Activated T-helper 17 cell treated with anti-CD3 and anti-CD28 coated beads, Interleukin-2, amount 50 U/mL, for 72 hours (primary cell): ENCODE results near the gene ATP2B2. TPM values are rescaled to one million over a fixed set of nuclear protein-coding genes. Genes with fewer than 3 reads are reported as not detected.
"Not testable (repeated sequence)": the region's sequence is repeated elsewhere in the genome, so short reads cannot be mapped to it uniquely, and the experiment has no call there.

Experiments
- ATAC-seq: fragments of 150-1000 bp; cut with Tn5 transposase; replicated peaks from 2 replicates; pipeline ENCODE4 v1.10.0; 2021; ENCODE audit warnings: mild to moderate bottlenecking, moderate library complexity
- H3K27ac Mint-ChIP-seq: one replicate; pipeline ENCODE4 v1.8.0; 2022; ENCODE audit warnings: mixed read lengths
- H3K27me3 Mint-ChIP-seq: one replicate; pipeline ENCODE4 v1.8.0; 2022; ENCODE audit warnings: mixed read lengths
- H3K36me3 Mint-ChIP-seq: one replicate; pipeline ENCODE4 v1.8.0; 2022; ENCODE audit warnings: low read depth, mild to moderate bottlenecking, mixed read lengths
- H3K4me1 Mint-ChIP-seq: one replicate; pipeline ENCODE4 v1.8.0; 2022; ENCODE audit warnings: mixed read lengths
- H3K4me3 Mint-ChIP-seq: one replicate; pipeline ENCODE4 v1.8.0; 2022; ENCODE audit warnings: mild to moderate bottlenecking, mixed read lengths
- H3K9me3 Mint-ChIP-seq: one replicate; pipeline ENCODE4 v1.8.0; 2022; ENCODE audit warnings: mixed read lengths
- total RNA-seq, 2 donors: library from RNA; stranded (reverse); gene quantifications; one replicate each; pipeline ENCODE4 v1.2.3, GENCODE V29; 2022

ATP2B2 gene
- total RNA-seq, 2 donors from 2014 or later, result not detected

DNA sequence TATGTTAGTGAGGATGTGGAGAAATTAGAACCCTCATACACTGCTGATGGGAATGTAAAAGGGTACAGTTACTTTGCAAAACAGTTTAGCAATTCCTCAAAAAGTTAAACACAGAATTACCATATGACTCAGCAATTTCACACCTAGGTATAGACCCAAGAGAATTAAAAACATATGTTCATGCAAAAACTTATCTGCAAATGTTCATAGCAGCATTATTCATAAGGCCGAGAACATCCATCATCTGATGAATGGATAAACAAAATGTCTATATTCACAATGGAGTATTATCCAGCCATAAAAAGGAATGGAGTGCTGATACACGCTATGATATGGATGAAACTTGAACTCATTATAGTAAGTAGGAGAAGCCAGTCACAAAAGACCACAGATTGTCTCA lies 194.8 kb downstream of the ATP2B2 start:
- Mint-ChIP-seq H3K9me3 (no peaks in the 10 kb centered on the region), H3K4me1 (peaks cover 5% of the 10 kb centered on the region), H3K27me3 (no peaks in the 10 kb centered on the region), H3K27ac (peak overlapping the region; percentile 66), H3K4me3 (no peak overlapping the region), H3K36me3 (peaks cover 99% of the 10 kb centered on the region)
- ATAC-seq, result no peak

- Mint-ChIP-seq H3K9me3 (no peaks in the 10 kb centered on the region), H3K27ac (peak overlapping the region; percentile 66), H3K4me1 (peaks cover 5% of the 10 kb centered on the region), H3K36me3 (peaks cover 99% of the 10 kb centered on the region), H3K4me3 (no peak overlapping the region), H3K27me3 (no peaks in the 10 kb centered on the region)
- no peak for ATAC-seq
Observed at GRCh38 chr3:10309736-10310135, 195.7 kb downstream of the ATP2B2 start.

DNA sequence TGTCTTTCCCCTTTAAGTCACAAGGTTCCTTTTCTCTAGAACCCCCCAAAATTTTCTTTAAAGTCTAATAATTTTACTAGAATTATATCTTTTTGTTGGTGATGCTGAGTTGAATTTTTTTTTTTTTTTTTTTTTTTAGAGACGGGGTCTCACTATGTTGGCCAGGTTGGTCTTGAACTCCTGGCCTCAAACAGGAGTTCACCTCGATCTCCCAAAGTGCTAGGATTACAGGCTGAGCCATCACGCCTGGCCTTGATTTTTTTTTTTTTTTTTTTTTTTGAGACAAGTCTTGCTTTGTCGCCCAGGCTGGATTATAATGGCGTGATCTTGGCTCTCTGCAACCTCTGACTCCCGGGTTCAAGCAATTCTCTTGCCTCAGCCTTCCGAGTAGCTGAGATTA lies 196.7 kb downstream of the ATP2B2 start:
- Mint-ChIP-seq H3K27me3 (no peaks in the 10 kb centered on the region), H3K4me3 (no peak overlapping the region), H3K27ac (no peak overlapping the region), H3K9me3 (no peaks in the 10 kb centered on the region), H3K36me3 (peaks cover 99% of the 10 kb centered on the region), H3K4me1 (peaks cover 5% of the 10 kb centered on the region)
- no peak for ATAC-seq

DNA sequence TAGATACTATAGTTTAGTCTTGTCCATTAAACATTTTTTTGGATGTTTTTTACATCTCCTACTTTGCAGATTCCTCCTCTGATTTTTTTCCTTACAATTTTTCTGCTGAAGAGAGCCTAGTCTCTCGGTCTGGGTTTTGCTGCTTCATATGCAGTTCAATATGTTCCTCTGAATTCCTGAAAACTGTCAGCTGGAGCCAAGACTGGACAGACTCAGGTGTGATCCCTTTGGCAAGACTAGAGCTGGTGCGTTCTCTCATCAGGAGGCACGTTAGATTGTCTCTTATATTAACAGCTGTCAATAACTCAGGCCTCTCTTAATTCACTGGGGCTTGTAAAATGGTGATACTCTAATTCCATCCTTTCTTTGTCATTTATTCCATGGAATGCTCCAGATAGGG lies 199.2 kb downstream of the ATP2B2 start:
- peaks cover 99% of the 10 kb centered on the region for H3K36me3 Mint-ChIP-seq

DNA sequence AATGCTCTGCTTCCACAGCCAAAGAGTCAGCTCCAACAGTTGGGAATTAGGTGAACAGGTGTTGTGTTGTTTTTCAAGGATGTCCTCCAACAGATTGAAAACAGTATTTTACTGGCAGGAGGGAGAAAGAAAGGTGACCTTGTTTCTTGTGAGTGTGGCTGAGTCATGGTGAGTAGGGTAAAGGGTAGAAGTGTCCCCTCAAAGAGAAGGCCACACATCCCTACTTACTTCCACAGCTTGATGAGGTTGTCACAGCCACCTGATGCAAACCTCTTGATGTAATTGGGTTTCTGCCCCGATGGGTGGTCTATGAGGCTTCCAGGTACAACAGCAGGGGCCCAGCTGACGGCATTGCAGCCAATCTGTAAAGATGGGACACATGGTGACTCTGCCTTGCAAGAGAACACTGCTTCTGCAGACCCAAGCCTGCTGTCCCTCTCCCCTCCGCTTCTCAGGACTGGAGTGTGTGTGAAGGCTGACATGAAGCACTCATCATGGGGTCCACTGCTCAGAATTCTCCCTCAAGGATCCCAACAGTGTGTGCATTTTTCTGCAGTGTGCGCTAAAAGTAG lies 200.0 kb downstream of the ATP2B2 start:
- peak overlapping the region; percentile 81 for H3K27ac Mint-ChIP-seq
- ATAC-seq, result no peak
- H3K4me3 Mint-ChIP-seq, result no peak overlapping the region
- no peaks in the 10 kb centered on the region for H3K27me3 Mint-ChIP-seq
- no peaks in the 10 kb centered on the region for H3K9me3 Mint-ChIP-seq
- H3K4me1 Mint-ChIP-seq, result peaks cover 5% of the 10 kb centered on the region
- peaks cover 99% of the 10 kb centered on the region for H3K36me3 Mint-ChIP-seq

More for the DNA sequence above, 199.2 kb downstream of the ATP2B2 start:
- Mint-ChIP-seq H3K4me3 (no peak overlapping the region), H3K4me1 (peaks cover 5% of the 10 kb centered on the region), H3K27ac (peak overlapping the region; percentile 81), H3K9me3 (no peaks in the 10 kb centered on the region), H3K27me3 (no peaks in the 10 kb centered on the region)
- no peak for ATAC-seq

DNA sequence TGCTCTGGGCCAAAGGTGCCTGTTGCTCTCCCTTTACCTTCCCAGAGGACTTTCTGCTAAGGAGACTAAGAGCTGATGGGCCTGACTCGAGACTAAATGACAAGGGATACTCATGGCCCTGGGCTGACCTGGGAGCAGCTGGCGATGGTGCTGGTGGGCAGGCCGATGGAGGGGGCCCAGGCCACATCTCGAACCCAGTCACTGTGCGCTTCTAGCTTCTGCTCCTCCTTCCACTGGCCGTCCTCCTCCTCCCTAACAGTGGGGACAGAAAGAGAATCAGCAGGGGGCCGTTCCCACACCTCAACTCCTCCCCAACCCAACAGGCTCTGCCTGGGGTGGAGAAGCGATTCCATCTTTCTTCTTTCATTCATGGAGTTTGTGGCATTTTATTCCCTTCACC lies 200.5 kb downstream of the ATP2B2 start:
- no peak for ATAC-seq
- Mint-ChIP-seq H3K4me1 (peaks cover 5% of the 10 kb centered on the region), H3K27ac (no peak overlapping the region), H3K4me3 (no peak overlapping the region), H3K36me3 (peaks cover 99% of the 10 kb centered on the region), H3K9me3 (no peaks in the 10 kb centered on the region), H3K27me3 (no peaks in the 10 kb centered on the region)

- no peaks in the 10 kb centered on the region for H3K9me3 Mint-ChIP-seq
- H3K36me3 Mint-ChIP-seq, result peaks cover 99% of the 10 kb centered on the region
- ATAC-seq, result no peak
- H3K27ac Mint-ChIP-seq, result no peak overlapping the region
- peaks cover 16% of the 10 kb centered on the region for H3K4me1 Mint-ChIP-seq
- H3K27me3 Mint-ChIP-seq, result no peaks in the 10 kb centered on the region
- H3K4me3 Mint-ChIP-seq, result no peak overlapping the region
Observed at GRCh38 chr3:10303785-10304184, 201.6 kb downstream of the ATP2B2 start.

DNA sequence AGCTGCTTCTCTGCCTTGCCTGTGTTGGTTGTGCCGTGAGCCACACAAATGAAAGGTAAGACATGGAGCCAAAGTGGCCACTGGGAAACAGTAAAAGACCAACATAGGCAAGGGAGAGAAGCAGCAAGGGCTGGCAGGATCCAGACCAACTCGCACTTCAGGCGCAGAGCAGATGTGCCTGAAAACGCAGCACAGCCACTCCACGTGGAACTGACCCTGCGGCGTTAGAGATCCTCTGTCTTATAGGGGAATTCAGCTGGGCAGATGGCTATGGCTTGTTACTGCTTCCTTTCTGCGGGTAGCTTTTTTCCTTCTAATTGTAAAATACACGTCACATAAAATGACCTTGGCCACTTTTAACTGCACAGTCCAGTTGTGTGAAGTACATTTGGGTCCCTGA lies 202.3 kb downstream of the ATP2B2 start:
- H3K4me1 Mint-ChIP-seq, result peaks cover 16% of the 10 kb centered on the region
- no peak for ATAC-seq
- no peak overlapping the region for H3K27ac Mint-ChIP-seq
- H3K36me3 Mint-ChIP-seq, result peaks cover 97% of the 10 kb centered on the region
- no peaks in the 10 kb centered on the region for H3K9me3 Mint-ChIP-seq
- H3K27me3 Mint-ChIP-seq, result no peaks in the 10 kb centered on the region
- H3K4me3 Mint-ChIP-seq, result no peak overlapping the region

- no peaks in the 10 kb centered on the region for H3K9me3 Mint-ChIP-seq
- H3K27me3 Mint-ChIP-seq, result no peaks in the 10 kb centered on the region
- peaks cover 89% of the 10 kb centered on the region for H3K36me3 Mint-ChIP-seq
- H3K4me3 Mint-ChIP-seq, result no peak overlapping the region
- H3K27ac Mint-ChIP-seq, result peak overlapping the region; percentile 83
- H3K4me1 Mint-ChIP-seq, result peaks cover 10% of the 10 kb centered on the region
- ATAC-seq, result peak; percentile 6
Observed at GRCh38 chr3:10300087-10300486, 205.3 kb downstream of the ATP2B2 start.

DNA sequence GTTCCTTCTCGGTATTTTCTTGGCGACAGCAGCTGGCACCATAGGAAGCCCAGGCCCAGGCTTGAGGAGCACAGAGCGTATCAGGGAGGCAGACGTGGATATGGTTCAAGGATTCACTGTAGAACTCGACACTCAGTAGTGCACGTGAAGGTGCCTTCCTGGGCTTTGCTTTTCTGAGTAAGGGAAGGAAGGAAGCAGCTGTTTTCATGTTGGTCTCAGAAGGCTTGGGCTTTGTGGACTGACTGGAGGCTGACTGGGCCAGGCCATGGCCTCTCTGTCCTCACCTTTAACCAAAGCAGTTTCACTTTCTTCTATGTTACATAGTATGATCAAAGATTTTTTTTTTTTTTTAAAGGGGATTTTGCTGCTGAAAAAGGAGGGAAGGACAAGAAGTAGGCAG lies 205.7 kb downstream of the ATP2B2 start:
- ATAC-seq, result peak; percentile 56
- no peak overlapping the region for H3K4me3 Mint-ChIP-seq
- H3K27me3 Mint-ChIP-seq, result no peaks in the 10 kb centered on the region
- H3K9me3 Mint-ChIP-seq, result no peaks in the 10 kb centered on the region
- H3K36me3 Mint-ChIP-seq, result peaks cover 89% of the 10 kb centered on the region
- peaks cover 10% of the 10 kb centered on the region for H3K4me1 Mint-ChIP-seq
- peak overlapping the region; percentile 83 for H3K27ac Mint-ChIP-seq

GRCh38 chr3:10299175-10299574 lies 206.2 kb downstream of the ATP2B2 start:
- H3K27ac Mint-ChIP-seq, result peak overlapping the region; percentile 83
- no peak overlapping the region for H3K4me3 Mint-ChIP-seq
- peaks cover 13% of the 10 kb centered on the region for H3K4me1 Mint-ChIP-seq
- no peaks in the 10 kb centered on the region for H3K27me3 Mint-ChIP-seq
- no peaks in the 10 kb centered on the region for H3K9me3 Mint-ChIP-seq
- no peak for ATAC-seq
- H3K36me3 Mint-ChIP-seq, result peaks cover 89% of the 10 kb centered on the region

DNA sequence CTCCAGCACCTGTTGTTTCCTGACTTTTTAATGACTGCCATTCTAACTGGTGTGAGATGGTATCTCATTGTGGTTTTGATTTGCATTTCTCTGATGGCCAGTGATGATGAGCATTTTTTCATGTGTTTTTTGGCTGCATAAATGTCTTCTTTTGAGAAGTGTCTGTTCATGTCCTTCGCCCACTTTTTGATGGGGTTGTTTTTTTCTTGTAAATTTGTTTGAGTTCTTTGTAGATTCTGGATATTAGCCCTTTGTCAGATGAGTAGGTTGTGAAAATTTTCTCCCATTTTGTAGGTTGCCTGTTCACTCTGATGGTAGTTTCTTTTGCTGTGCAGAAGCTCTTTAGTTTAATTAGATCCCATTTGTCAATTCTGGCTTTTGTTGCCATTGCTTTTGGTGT lies 207.3 kb downstream of the ATP2B2 start:
- H3K4me3 Mint-ChIP-seq, H3K27me3 Mint-ChIP-seq, H3K9me3 Mint-ChIP-seq, H3K27ac Mint-ChIP-seq, ATAC-seq: not testable (repeated sequence)
- Mint-ChIP-seq H3K36me3 (peaks cover 89% of the 10 kb centered on the region), H3K4me1 (peaks cover 15% of the 10 kb centered on the region)

- H3K27ac Mint-ChIP-seq, result peak overlapping the region; percentile 83
Observed at GRCh38 chr3:10294030-10294586, 211.3 kb downstream of the ATP2B2 start.

DNA sequence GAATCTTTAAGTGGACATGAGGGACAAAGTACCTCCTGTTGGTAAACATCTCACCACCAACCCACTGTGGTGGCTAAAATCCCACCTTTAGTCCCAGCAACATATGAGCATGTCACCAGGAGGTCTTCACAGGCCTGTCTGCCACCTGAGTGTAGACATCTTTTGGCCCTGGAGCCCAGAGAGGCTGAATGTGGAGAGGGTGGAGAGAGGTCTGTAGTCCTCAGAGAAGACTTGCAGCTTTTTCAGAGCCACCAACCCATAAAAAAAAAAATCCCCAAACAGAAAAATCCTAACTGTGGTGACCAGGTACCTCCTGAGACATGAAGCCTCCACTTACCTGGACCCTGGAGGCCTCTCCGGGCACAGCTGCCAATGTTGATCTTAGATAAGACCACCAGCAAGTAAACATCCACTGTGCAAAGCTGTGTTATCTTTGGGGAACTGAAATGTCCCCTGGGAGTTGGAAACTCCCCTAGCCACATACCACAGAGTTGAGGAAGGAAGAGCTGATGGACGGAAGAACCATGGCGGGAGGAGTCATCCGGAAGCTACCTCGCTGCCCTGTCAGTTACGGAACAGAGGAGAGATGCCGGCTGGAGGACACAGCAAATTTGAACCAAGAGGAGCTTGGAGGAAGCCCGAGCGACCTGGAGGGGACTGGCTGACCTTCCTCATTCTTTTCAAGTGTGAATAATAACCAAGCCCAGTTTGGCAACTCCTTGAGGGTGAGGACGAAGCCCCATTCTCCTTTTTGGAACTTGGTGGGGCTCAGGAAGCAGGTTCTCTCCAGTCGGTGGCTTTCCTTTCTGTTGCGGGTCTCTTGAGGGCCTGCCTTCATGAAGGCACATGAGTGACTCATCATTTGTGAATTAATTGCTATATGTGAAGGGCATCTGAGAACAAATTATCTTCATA lies 212.6 kb downstream of the ATP2B2 start, which contains the start of gene GHRL:
Gene GHRL (minus strand): TSS at position 443 of the 915 bp plus-strand sequence. CDS start 2,767 bp downstream, outside the sequence.
- Mint-ChIP-seq H3K4me1 (peaks cover 4% of the 10 kb centered on the region), H3K27ac (peak within 1 kb of the TSS; percentile 83), H3K36me3 (peaks cover 84% of the 10 kb centered on the region), H3K9me3 (no peaks in the 10 kb centered on the region), H3K27me3 (no peaks in the 10 kb centered on the region), H3K4me3 (peak within 1 kb of the TSS; percentile 28)
- ATAC-seq, result peak; percentile 21

More at GRCh38 chr3:10294030-10294586, 211.3 kb downstream of the ATP2B2 start:
- ATAC-seq, result no peak
- Mint-ChIP-seq H3K9me3 (no peaks in the 10 kb centered on the region), H3K4me1 (peaks cover 7% of the 10 kb centered on the region), H3K4me3 (no peak overlapping the region), H3K36me3 (peaks cover 77% of the 10 kb centered on the region), H3K27me3 (no peaks in the 10 kb centered on the region)

GRCh38 chr3:10291641-10292040 lies 213.7 kb downstream of the ATP2B2 start:
- Mint-ChIP-seq H3K27ac (peak overlapping the region; percentile 73), H3K4me3 (no peak overlapping the region), H3K4me1 (peaks cover 4% of the 10 kb centered on the region)

More at GRCh38 chr3:10291641-10292040, 213.7 kb downstream of the ATP2B2 start:
- no peak for ATAC-seq
- Mint-ChIP-seq H3K27me3 (no peaks in the 10 kb centered on the region), H3K9me3 (no peaks in the 10 kb centered on the region), H3K36me3 (peaks cover 88% of the 10 kb centered on the region)
